Measurements from ENCODE around the gene NDUFA8.
"Not testable (repeated sequence)": the region's sequence is repeated elsewhere in the genome, so short reads cannot be mapped to it uniquely, and the experiment has no call there.

The NDUFA8 gene

DNA sequence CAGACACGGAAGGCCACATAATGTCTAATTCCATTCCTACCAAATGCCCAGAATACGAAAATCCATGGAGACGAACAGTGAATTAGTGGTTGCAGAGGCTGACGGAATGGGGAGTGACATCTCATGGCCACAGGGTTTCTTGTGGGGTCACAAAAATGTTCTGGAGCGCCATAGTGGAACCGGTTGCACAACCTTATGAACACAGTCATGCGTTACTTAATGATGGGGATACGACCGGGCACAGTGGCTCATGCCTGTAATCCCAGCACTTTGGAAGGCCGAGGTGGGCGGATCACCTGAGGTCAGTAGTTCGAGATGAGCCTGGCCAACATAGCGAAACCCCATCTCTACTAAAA, 40.4 kb downstream of the NDUFA8 start:
- no peak for DNase-seq

DNA sequence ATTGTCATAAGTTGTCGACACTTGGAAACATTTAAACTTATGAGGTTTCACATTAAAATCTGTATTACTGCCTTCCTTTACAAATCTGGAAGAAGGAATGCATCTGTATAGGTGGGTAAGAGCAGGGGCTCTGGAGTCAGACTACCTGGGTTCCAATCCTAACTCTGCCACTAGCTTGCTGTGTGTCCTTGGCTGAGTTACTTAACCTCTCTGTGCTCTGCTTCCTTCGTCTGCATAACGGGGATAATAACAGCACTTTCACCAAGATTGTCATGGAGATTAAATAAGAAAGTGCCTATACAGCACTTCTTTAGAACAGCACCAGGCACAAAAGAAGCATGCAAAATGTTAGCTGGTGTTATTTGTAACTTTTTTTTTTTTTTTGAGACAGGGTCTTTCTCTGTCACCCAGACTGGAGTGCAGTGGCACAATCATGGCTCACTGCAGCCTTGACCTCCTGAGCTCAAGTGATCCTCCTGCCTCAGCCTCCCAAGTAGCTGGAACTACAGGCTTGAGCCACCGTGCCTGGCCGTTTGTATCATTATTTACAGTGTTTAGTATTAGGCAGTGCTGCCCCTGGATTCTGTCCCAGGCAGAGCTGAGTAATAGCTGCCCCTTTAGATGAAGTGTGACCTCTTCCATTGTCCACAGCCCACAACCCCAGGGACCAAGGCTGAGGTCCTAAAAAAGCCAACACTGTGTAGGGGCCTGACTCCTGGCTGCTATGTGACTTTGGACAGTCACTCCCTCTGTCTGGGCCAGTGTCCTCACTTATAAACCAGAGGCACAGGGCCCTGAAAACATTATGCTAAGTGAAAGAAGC, 41.0 kb downstream of the NDUFA8 start:
- no peak for DNase-seq

DNA sequence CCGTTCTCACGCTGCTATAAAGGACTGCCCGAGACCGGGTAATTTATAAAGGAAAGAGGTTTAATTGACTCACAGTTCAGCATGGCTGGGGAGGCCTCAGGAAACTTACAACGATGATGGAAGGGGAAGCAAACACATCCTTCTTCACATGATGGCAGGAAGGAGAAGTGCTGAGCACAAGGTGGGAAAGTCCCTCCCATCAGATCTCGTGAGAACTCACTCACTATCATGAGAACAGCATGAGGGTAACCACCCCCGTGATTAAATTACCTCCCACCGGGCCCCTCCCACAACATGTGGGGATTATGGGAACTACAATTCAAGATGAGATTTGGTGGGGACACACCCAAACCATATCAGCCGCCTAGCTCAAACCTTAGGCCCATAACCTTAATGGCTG, 42.3 kb downstream of the NDUFA8 start:
- not testable (repeated sequence) for DNase-seq

DNA sequence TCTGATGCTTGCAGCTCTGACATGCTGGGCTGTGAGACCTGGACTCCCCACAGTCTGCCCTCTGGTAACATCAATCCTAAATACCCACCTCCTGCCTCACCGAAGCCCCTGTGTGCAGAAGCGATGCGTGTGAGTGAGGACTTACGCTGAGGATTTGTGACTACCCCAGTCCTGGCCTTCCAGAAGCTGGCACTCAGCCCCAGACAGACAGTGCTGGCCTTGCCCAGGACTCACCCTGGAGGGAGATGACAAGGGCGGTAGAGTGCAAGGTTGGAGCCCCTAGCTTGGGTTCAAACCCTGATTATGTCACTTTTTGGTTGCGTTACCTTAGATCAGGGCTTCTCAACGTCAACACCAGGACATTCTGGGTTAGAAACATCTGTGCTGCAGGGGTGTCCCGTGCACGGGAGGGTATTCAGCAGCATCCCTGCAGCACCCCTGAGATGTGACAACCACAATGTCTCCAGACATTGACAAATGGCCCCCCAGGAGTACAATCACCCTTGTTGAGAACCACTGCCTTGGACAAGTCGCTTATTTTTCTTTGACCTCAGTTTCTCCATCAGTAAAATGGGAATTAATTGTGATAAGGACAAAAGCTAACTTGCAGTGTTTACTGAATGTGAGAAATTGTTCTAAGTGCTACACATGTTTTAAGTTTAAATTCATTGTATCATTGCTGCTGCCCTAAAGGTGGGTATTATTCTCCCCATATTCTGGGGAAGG, 43.0 kb downstream of the NDUFA8 start:
- DNase-seq, result no peak

DNA sequence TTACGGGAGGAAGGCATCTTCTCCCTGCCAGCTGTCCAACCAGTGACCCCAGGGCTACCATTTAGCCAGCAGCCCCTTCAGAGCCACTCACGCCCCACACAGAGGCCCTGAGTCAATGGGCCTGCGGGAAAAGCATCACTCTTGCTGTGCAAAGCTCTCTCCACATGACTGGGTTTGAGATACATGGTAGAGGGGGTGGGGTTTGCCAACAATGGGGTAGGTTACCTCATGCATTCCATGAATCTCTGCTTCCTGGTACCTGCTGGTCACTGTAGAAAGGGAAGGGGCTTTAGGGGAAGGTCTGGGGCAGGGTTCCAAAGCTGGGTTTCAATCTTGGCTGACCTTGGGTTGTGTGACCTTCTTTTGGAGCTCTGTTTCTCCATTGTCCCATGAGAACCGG, 43.5 kb downstream of the NDUFA8 start:
- no peak for DNase-seq

DNA sequence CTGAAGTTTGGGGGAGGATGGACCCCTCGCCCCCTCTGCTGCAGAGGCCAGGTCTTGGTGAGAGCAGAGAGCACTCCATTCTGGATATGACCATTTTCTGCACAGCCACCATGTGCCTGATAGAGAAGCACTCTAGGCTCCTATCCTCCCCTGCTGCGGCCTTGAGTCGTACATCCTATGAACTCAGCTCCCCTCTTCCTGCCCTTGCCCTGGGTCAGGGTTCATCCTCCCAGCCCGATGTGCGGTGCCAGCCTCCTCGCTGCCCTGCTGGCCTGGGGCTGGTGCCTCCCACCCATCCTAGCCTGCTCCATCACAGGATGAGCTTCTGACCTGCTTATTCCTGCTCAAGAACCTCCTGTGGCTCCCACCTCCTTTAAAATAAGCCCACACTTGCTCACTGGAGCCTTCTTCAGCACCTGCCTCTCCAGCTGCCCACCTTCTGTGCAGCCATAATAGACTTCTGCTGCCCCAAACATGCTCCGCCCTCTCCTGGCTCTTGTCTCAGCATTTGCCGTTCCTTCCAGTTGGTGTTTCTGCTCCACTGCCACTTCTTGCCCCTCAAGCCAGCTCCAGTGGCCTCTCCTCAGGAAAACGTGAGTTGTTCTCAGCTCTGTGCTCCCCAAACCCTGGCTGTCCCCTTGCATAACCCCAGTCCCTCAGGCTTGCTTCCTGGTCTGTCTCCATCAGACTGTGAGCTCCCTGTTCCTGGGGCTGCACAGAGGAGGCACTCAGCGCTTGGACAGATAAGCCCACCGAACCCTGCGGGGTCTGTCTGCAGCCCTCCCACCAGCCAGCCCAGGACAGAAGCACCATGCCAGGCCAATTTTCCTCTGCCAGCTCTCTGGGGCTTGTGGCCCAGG, 44.2 kb downstream of the NDUFA8 start:
- no peak for DNase-seq

DNA sequence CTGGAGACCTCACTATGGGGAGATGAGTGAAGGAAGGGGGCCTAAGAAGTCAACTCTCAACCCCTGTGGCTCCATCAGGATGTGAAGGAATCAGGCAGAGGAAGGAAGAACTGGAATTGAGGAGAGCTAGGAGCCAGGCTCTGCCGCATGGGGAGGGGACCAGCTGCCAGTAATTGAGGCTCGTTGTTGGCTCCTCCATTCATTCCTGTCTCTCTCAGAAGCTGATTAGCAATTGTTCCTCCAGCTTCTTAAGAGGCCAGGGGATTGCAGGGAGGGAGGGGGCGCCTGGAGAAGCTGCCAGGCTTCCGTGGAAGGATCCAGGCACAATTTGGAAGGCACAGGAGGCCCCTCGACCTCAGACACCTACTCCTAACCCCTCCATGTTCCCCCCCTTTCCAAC, 46.0 kb downstream of the NDUFA8 start:
- no peak for DNase-seq

DNA sequence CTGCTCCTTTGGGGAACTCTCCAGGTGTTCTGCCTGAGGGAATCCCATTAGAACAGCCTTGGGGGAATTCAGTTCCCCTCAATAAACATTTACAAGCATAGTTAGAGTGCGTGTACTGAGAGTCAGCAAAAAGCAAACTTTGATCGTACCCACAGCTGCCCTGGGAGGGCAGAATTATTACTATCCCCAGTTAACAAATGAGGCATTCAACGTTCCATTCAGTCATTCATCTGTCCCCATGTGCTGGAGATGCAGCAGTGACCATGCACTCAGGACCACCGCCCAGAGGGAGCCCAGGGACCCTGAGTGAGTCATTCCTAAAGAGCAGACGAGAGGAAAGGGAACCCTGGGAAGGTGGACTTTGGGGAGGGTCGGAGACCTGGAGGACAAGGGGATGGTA, 47.3 kb downstream of the NDUFA8 start:
- DNase-seq, result no peak

DNA sequence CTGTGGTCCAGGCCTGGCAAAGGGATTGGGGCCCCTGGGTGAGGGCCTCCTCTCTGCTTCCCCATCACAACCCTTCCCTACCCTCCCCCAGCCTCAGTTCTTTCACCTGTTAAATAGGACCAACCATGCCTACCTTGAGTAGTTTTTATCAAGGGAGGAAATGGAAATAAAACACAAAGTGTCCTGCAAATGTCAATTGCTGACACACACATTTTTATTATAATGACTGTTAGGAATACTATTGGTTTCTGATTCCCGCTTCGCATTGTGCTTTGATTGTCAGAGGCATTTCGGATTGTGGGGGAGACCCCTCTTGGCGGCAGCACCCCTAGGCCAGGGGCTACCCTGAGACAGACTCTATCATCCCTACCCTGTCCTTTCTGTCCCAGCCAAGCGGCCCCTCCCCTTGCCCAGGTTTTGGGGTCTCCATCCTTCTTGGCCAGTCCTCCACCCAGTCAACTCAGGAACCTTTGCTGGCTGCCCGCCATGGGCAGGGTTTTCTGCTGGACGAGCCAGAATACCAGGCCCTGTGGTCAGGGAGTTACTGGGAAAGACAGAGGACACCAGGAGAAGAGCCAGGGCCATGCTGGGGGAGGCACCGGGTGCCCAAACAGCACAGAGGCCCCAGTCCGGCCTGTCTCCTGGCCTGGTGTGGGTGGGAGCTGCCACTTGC, 48.0 kb downstream of the NDUFA8 start:
- DNase-seq, result no peak

DNA sequence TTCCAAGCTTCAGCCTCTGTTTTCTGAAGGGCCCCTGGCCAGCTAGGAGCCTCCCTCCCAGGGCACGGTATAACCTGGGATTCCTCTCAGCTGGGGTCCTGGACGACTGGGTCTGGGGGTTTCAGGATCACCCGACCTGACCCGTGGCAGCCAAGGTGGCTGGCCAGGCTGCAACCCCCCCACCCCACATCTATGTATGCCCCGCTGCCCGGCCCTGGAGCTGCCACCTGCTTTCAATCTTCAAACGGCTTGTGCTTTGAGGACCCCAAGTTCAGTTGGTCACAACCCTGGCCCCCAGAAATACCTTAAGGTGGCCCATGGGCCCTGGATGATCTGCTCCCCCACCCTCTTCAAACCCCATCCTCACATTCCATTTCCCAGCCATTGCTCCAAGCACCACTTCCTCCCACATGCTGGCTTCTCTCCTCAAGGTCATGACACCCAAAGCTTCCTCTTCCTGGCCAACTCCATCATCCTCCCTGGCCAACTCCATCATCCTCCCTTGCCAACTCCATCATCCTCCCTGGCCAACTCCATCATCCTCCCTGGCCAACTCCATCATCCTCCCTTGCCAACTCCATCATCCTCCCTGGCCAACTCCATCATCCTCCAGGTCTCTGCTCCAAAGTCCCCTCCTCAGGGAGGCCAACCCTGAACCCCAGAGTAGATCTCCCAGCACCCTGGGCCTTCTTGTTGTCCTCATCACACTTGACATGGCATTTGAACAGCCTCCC, 49.3 kb downstream of the NDUFA8 start:
- no peak for DNase-seq

DNA sequence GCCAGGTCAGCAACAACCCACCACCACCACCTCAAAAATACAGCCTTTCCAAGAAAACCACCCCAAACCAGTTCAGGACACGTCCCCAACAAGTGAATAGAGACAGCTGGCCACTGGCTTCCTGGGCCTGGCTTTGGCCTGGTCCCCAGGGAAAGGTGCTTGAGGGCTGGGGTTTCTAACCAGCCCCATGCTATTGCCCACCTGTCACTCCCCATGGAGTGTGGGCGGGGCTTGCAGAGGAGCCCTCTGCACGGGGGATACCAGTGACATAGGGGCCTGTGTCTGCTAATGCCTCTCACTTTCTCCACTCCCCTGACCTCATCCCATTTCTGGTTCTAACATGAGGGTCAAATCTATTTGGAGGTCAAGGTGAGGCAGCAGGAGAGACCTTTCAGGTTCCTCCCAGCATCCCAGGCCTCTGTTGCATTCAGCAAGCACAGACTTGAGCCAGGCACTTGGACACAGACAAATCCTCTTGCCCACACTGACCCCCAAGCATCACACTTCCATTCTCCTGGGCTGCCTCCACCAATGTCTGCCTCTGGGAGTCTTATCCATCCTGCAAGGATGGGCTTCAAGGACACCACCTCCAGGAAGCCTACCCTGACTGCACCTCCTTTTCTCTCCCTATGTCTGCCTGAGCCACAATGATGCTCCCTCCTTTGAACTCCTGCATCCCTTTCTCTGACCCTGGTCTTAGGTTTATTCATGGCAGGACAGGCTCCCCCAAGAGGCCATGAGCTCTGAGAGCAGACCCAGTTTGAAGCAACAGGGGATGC, 50.4 kb downstream of the NDUFA8 start:
- DNase-seq, result no peak

DNA sequence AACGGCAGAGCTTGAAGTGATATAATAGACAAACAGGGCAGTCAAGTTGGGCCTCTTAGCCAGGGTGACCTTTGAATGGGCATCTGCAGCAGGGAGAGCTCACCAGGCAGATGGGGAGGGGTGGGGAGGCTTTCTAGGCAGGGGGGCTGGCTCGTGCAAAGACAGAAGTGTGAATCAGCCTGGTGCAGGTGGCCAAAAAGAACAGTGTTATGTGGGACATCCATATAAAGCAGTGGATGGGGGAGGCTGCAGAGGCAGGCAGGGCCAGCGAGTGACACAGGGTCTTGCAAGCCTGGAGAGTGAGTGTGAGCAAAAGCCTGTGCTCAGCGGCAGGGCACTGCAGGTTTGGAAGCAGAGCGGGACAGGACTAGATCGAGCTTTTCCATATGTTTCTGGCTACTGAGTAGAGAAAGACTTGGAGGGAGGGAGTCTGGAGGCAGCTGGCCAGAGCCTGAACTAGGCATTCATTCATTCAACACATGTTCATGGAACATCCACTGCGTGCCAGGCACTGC, 52.2 kb downstream of the NDUFA8 start:
- DNase-seq, result no peak

DNA sequence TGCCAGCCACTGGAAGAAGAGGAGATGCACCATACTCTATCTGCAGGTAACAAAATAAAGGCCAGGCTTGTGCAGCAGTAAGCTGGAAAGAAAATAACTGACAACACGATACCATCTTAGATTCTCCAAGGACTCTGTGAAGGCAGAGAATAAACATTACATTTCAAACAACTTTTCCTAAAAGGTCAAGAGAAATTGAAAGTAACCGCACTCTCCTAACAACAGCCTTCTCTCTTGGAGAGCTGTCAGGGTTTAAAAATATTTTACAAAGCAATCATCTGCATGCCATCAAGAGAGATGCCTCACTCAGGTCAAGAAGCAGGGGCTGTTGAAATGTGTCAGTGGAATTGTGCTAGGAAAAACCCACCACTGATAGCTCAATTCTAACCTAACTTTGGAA, 53.0 kb downstream of the NDUFA8 start:
- no peak for DNase-seq

DNA sequence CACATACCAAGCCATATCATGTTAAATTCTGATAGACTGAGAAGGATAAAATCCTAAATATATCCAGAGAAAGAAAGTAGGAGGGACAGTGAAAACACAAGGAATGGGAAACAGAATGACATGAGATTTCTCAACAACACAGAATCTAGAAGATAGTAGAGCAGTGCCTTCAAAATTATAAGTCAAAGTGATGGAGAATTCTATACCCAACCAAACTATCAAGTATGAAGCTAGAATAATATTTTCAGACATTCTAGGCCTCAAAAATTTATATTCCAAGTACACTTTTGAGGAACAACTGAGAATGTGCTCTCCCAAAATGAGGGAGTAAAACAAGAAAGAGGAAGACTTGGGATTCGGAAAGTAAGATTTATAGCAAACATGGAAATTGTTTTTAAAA, 55.6 kb downstream of the NDUFA8 start:
- no peak for DNase-seq

DNA sequence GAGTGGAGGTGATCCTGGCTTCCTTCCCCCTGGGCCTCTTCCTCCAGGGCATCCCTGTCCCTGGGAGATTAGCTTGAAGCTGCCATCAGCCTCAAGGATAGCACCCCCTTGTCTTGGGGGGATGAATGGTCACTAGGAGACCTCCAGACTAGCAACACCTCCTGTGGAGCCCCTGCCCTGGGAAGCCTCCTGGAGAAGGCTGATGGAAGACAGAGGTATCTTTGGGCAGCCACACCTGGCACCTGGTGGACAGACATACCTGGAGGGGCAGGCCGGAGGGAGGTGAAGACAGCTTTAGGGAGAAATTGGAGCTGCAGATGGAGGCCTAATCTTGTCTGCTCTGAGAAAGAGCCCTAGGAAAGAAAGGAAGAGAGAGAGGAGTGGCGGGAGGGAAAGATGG, 57.4 kb downstream of the NDUFA8 start:
- DNase-seq, result no peak

DNA sequence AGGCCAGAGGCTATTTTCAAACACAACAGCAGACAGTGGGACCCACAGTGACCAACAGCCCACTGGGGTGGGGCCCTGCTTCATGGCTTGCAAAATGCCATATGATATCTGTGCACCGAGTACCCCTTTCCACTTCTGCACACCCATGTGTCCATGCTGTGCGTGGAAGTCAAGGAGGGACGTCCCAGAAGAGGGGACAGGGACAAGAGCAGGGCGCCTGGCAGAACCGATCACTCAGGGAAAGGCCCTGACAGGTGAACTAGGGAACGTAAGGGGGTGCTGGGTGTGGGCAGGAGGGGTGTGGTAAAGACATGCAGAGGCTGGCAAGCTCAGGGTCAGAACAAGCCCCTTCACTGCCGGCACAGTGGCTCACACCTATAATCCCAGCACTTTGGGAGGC, 58.8 kb downstream of the NDUFA8 start:
- DNase-seq, result no peak

DNA sequence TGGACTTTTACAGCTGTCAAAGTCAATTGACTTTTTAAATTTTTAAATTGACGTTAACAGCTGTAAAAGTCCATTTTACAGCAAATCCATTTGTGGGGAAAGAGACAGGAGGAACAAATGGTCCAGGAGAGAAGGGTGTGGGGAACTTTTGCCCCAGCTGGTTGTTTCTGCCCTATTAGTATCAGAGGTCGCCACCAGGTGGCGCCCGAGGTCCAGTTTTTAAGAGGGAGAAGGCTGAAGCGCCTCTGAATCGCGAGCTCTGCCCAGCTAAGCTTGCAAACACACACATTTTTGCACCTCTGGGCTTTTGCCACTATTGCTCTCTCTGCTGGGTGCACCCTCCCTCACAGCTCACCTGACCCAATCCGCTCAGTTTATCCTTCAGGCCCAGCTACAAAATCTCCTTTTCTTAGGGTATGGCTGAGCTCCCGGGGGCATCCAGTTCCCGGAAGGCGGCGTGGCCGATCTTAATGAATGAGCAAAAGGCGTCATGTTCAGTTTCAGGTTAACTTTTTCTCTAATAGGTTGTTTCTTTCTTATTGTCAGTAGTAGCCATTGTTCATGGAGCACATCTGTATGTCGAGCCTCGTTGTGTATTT, 60.2 kb downstream of the NDUFA8 start:
- DNase-seq, result peak; percentile 73

DNA sequence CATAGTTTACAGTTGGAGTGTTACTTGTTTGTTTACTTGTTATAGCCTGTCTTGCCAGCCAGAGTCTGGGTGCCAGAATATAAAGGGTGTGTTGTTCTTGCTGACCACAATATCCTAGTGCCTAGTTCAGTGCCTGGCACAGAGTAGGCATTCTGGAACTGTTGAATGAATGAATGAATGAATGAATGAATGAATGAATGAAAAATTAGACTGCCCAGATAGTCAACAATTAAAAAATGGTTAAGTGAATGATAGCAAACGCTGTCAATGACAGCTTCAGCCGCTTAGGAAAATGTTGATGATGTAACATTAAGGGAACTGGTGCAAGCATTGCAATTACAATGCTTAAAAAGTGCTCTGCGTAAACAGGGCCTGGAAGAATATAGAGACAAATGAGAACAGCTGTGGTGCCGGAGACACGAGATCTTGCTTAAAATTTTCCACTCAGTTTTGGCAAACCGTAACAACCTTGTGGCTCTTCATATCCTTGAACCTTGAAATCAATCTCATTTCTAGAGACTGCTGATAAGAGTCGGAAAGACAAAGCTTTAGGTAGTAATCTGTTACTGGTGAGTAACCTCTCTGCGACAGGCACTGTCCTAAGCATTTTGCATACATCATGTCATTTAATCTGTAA, 61.8 kb downstream of the NDUFA8 start:
- DNase-seq, result no peak

DNA sequence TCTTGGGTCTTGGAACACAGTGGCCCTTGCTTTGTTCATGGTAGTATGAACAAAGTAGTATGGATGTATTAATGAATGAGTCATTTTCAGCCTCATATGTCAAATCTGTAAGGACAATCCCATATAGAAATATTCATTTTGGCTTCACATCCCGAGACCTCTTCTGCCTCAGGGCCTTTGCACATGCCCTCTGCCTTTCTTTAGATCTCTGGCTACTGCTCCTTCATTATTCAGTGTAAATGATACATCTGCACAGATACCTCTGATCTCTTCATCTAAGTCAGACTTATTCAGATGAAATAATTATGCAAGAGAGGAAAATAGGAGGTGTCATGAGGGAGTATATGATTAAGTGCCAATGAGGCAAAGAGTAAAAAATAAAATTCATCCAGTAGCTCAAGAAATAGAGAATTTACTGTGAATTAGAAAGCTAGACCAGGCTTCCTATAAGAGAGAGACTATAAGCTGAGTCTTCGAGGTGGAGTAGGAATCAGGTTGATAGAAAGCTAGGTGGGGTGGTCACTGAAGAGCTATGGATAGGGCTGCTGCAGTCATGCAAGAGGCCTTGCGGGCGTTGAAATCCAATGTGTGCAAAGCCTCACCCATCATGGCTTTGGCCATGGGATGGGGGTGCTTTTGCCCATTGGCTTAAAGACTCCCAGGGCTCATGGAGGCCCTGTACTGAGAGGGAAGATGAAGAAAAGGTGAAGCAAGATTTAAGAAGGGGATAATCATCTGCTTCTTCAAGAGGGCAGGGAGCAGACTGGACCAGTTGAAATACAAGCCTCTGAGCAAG, 62.8 kb downstream of the NDUFA8 start:
- no peak for DNase-seq

Measured in fibroblast of upper back skin (primary cell).